ENCODE measurements around the gene ZNF319.

The ZNF319 gene

DNA sequence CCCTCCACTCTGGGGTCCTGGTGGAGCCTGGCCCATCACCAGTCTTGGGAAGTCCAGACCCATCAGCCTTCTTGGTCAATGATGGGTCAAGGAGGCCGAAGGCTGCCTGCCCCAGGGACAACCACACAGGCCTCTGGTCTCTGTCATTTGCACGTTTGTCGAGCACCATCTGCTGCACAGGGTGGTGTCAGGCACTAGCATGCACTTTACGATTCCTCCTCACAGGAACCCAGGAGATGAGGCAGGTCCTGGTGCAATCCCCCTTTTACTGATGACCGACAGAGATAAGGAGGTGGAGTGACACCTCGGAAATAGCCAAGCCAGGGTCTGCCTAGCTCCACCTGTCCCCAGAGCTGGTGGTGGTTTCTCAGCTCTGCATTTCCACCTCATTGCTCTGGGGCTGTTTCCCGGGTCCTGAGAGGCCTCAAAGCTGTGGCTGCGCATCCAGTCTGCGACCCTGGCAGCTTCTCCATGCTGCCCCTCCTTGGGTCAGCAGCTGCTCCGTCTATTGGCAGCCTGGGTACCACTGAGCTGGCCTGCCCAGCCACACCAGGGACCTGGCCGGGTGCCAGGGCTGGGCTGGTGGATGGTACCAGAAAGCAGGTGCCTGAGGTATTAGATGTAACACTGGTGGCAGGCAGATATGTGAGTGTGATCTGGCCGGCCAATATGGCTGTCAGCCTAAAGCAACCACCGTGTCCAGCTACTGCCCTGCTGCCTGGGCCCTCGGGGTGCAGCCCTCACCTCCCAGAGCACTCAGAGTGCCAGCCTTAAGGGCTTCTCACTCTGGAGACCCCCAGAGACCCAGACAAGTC is 35.1 kb upstream of the ZNF319 start:
- Histone ChIP-seq H3K9me3 (ENCODE audit: insufficient read depth, low read length, severe bottlenecking) (no peaks in the 10 kb centered on the region), H4K20me1 (ENCODE audit: insufficient read depth, low read length) (no peaks in the 10 kb centered on the region; the same call in 1 of the 2 replicates), H3K27me3 (ENCODE audit: insufficient read depth, low read length, poor library complexity) (no peaks in the 10 kb centered on the region), H3K27ac (ENCODE audit: low read length) (no peak overlapping the region), H3K4me2 (ENCODE audit: insufficient read depth, low read length) (no peak overlapping the region), H3K4me1 (ENCODE audit: insufficient read depth, low read length) (no peaks in the 10 kb centered on the region), H3K36me3 (ENCODE audit: insufficient read depth, low read length) (no peaks in the 10 kb centered on the region), H3K4me3 (ENCODE audit: low read depth in 1 of 2, low read length in 2 of 2) (no peak overlapping the region), H2AFZ (ENCODE audit: low read depth, low read length) (no peak overlapping the region), H3K79me2 (ENCODE audit: insufficient read depth, low read length) (no peaks in the 10 kb centered on the region), H3K9ac (ENCODE audit: low read depth, low read length) (no peak overlapping the region)
- DNase-seq: no peak
- no peak for TF ChIP-seq EZH2 (IDR thresholded peaks at IDR 0.05; ENCODE audit: borderline replicate concordance, low read depth, low read length, severe bottlenecking)
- TF ChIP-seq, protein P1, sequence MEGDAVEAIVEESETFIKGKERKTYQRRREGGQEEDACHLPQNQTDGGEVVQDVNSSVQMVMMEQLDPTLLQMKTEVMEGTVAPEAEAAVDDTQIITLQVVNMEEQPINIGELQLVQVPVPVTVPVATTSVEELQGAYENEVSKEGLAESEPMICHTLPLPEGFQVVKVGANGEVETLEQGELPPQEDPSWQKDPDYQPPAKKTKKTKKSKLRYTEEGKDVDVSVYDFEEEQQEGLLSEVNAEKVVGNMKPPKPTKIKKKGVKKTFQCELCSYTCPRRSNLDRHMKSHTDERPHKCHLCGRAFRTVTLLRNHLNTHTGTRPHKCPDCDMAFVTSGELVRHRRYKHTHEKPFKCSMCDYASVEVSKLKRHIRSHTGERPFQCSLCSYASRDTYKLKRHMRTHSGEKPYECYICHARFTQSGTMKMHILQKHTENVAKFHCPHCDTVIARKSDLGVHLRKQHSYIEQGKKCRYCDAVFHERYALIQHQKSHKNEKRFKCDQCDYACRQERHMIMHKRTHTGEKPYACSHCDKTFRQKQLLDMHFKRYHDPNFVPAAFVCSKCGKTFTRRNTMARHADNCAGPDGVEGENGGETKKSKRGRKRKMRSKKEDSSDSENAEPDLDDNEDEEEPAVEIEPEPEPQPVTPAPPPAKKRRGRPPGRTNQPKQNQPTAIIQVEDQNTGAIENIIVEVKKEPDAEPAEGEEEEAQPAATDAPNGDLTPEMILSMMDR (IDR thresholded peaks at IDR 0.05; ENCODE audit: borderline replicate concordance, extremely low read depth, low read length, poor library complexity, severe bottlenecking): no peak
- ATAC-seq (ENCODE audit: insufficient read depth, low read depth): no peak

- no peak overlapping the region for H3K9ac ChIP-seq (ENCODE audit: low read depth, low read length)
- no peaks in the 10 kb centered on the region for H3K4me1 ChIP-seq (ENCODE audit: insufficient read depth, low read length)
- no peaks in the 10 kb centered on the region for H3K79me2 ChIP-seq (ENCODE audit: insufficient read depth, low read length)
- H3K27ac ChIP-seq (ENCODE audit: low read length): no peak overlapping the region
- H3K27me3 ChIP-seq (ENCODE audit: insufficient read depth, low read length, poor library complexity): no peaks in the 10 kb centered on the region
- TF ChIP-seq, protein P1 (IDR thresholded peaks at IDR 0.05; ENCODE audit: borderline replicate concordance, extremely low read depth, low read length, poor library complexity, severe bottlenecking): no peak
- no peak for TF ChIP-seq EZH2 (IDR thresholded peaks at IDR 0.05; ENCODE audit: borderline replicate concordance, low read depth, low read length, severe bottlenecking)
- no peak overlapping the region for H3K4me3 ChIP-seq (ENCODE audit: low read depth in 1 of 2, low read length in 2 of 2)
- no peaks in the 10 kb centered on the region for H3K36me3 ChIP-seq (ENCODE audit: insufficient read depth, low read length)
- no peak overlapping the region for H2AFZ ChIP-seq (ENCODE audit: low read depth, low read length)
- ATAC-seq (ENCODE audit: insufficient read depth, low read depth) (no peak), DNase-seq (no peak)
- H4K20me1 ChIP-seq (ENCODE audit: insufficient read depth, low read length): no peaks in the 10 kb centered on the region; the same call in 1 of the 2 replicates
- H3K9me3 ChIP-seq (ENCODE audit: insufficient read depth, low read length, severe bottlenecking): no peaks in the 10 kb centered on the region
- no peak overlapping the region for H3K4me2 ChIP-seq (ENCODE audit: insufficient read depth, low read length)
Observed at GRCh38 chr16:58034774-58035173, 34.3 kb upstream of the ZNF319 start.

DNA sequence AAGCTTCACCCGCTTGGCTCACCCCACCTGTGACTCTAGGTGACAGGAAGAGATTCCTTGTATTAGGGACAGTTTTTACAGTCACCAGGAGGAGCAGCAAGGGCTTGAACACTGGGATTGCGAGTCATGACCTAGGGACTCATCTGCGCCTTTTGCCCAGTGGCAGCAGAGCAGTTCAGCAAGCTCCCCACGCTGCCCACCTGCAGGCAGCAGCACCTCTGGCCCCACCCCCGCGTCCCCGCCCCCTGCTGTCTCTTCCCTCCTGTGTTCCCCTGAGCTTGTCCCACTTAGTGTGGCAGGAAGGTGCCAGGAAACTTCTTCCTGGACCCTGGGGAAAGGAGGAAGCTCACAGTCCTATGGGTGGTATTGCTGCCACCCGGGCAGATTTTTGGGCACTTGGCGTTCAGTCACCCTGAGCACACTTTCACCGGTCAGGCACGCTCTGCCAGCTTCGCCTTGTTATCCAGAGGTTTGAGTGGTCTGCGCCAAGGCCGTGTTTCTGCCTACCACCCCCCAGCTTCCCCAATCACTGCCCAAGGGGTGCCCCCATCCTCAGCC is 33.7 kb upstream of the ZNF319 start:
- H3K9ac ChIP-seq (ENCODE audit: low read depth, low read length): no peak overlapping the region
- DNase-seq (no peak), ATAC-seq (ENCODE audit: insufficient read depth, low read depth) (no peak)

More for the DNA sequence above, 33.7 kb upstream of the ZNF319 start:
- H2AFZ ChIP-seq (ENCODE audit: low read depth, low read length): no peak overlapping the region
- no peak overlapping the region for H3K4me3 ChIP-seq (ENCODE audit: low read depth in 1 of 2, low read length in 2 of 2)
- H3K27ac ChIP-seq (ENCODE audit: low read length): no peak overlapping the region
- no peaks in the 10 kb centered on the region for H3K79me2 ChIP-seq (ENCODE audit: insufficient read depth, low read length)
- no peaks in the 10 kb centered on the region for H3K9me3 ChIP-seq (ENCODE audit: insufficient read depth, low read length, severe bottlenecking)
- H3K4me1 ChIP-seq (ENCODE audit: insufficient read depth, low read length): no peaks in the 10 kb centered on the region
- TF ChIP-seq, protein P1 (IDR thresholded peaks at IDR 0.05; ENCODE audit: borderline replicate concordance, extremely low read depth, low read length, poor library complexity, severe bottlenecking): no peak
- TF ChIP-seq EZH2 (IDR thresholded peaks at IDR 0.05; ENCODE audit: borderline replicate concordance, low read depth, low read length, severe bottlenecking): no peak
- H3K27me3 ChIP-seq (ENCODE audit: insufficient read depth, low read length, poor library complexity): no peaks in the 10 kb centered on the region
- no peaks in the 10 kb centered on the region for H3K36me3 ChIP-seq (ENCODE audit: insufficient read depth, low read length)
- no peaks in the 10 kb centered on the region; the same call in 1 of the 2 replicates for H4K20me1 ChIP-seq (ENCODE audit: insufficient read depth, low read length)
- H3K4me2 ChIP-seq (ENCODE audit: insufficient read depth, low read length): no peak overlapping the region
